ENCODE results near the gene DCTN3.

The DCTN3 gene

DNA sequence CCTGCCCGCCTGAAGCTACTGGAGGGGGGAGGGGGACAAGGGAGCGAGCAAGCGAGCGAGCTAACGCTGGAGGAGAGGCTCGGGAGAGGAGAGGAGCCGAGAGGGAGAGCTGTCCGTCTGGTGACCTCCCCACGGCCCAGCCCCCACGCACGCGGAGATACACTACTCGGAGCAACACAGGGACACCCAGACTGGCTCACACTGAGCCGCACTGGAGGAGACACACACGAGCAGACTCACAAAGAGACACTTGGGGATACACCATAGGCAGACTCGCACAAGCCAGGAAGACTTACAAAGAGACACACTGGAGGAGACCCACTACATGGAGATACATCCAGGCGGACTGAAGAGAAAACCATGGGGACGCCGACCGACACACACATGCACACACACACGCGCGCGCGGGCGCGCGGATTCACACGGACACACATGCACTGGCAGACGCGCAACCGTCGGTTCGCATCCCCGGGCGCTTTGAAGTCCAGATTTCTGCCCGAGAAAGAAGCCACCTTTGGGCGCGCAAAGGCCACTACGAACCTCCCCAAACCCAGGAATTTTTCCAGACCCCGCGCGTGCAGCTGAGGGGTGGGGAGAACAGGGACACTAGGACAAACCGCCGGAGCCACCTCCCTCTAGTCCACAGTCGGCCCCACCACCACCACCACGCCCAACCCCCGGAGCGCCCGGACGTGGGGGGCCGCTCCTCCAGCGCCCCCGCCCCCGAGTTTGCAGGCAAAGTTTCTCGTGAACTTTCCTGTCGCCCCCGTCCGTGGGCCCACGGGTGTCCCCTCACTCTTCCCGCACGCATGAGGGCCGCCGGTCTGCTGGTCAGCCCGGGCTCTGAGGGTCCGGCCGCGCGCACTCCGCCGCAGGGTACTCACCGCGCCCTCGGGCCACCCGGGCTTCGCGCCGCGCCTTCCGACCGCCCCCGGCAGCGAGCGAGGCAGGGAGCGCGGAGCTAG is 31.3 kb downstream of the DCTN3 start:
- no peak for DNase-seq

GRCh38 chr9:34587271-34587670 is 33.0 kb downstream of the DCTN3 start:
- no peak for DNase-seq

DNA sequence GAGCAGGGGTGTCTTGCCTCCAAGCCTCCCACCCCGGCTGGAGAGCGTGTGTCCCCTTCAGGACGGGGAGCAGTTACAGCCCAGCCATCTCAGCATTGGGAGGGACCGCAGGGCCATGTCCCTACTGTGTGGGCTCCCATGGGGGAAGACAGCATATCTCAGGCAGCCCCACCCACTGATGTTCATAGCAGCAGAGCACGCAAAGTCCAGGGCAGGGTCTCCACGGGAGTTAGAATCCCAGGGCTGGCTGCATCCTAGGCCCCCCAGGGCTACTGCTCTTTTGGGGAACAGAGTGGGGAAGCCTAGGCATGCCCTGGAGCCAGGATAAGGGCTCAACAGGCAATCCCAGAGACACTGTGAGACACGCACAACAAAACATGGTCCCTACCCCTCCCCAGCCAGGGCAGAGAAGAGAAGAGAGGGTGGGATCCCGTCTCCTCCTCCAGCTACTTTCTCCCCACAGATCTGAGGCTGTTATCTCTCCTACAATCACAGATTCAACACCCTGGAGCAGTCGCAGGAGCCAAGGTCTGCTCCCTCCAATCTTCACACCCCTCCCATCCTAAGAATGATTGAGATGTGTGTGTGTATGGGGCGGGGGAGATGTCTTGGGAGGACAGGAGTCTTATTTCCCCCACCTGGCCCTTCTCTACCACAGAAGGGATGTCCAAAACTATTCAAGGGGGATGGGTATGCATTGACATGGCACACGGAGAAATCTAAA is 34.2 kb downstream of the DCTN3 start:
- DNase-seq: no peak

- DNase-seq: no peak
Observed at GRCh38 chr9:34584970-34585369, 35.3 kb downstream of the DCTN3 start.

- no peak for DNase-seq
Observed at GRCh38 chr9:34582787-34583186, 37.5 kb downstream of the DCTN3 start.

GRCh38 chr9:34581318-34581717 is 39.0 kb downstream of the DCTN3 start:
- no peak for DNase-seq

GRCh38 chr9:34580358-34580757 is 39.9 kb downstream of the DCTN3 start:
- no peak for DNase-seq

DNA sequence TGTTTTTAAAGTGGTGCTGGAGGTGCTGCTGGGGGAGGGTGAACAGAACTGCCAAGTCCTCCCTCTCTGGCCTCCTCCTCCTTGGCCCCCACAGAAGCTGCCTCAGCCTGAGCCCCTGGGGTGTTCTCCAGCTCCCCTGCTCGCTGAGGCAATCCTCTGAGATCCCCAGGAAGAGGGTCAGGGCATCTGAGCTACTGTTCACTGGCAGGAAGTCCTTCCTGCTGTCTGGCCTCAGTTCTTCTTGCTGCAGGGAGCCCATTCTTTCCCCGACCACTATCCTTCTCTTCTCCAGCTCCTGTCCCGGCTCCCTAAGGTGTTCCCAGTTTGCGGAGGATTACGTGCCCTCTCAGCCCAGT is 40.5 kb downstream of the DCTN3 start:
- DNase-seq: no peak

- DNase-seq: no peak
Observed at GRCh38 chr9:34579104-34579807, 41.0 kb downstream of the DCTN3 start.

GRCh38 chr9:34578241-34579103 is 41.8 kb downstream of the DCTN3 start:
- DNase-seq: no peak

DNA sequence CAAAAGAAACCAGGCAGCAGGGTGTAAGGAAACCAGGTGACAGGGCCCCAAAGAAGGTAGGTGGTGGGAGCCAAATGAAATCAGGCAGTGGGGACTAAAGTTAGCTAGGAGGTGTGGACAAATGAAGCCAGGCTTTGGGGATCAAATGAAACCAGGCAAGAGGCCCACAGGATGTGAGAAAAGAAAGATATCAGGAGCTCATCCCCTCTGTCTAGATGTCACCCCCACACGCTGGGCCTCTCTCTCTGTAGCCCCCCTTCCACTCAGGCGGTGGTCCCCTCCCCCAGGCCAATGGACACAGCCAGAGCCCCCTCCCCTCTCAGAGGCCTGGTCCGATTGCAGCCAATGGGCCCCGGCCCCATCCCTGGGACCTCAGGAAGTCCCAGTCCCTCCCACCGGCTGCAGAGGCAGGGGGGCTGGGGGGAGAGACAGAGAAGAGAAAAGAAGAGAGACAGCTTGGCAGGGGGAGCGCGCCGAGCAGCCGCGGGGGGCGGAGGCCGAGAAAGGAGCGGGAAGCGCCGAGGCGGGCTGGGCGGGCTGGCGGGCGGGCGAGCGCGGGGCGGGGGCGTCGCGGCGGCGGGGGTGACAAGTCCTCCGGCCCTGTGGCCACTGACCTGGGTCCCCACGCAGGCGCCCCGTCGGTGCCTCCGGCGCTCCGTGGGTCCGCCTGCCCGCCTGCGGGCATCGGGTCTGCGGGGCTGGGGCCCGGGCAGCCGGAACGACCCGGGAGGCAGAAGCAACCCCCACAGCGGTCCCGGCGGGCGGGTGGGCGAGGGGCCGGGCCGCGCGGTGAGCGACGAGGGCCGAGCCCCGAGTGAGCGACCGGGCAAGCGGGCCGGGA is 42.7 kb downstream of the DCTN3 start:
- no peak for DNase-seq

- DNase-seq: no peak
Observed at GRCh38 chr9:34576597-34577399, 43.5 kb downstream of the DCTN3 start.

GRCh38 chr9:34575862-34576596 is 44.3 kb downstream of the DCTN3 start:
- no peak for DNase-seq

GRCh38 chr9:34575241-34575640 is 45.1 kb downstream of the DCTN3 start:
- no peak for DNase-seq

GRCh38 chr9:34574571-34574970 is 45.7 kb downstream of the DCTN3 start:
- no peak for DNase-seq

GRCh38 chr9:34573599-34574325 is 46.5 kb downstream of the DCTN3 start:
- no peak for DNase-seq

DNA sequence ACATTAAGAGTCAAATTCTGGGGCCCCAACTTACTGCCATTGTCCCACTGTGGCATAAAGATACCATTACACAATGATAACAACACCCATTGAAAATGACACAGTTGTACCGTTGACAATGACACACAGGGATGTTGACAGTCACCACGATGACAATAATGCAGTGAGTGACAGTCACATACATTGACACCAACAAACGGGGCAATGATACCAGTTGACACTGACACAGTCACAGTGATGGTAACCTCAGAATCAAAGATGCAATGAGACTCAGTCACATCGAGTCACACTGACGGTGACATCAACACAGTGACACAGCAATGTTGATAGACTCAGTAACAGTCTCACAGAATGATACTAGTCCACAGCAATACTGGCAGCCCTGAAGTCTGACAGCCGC is 47.7 kb downstream of the DCTN3 start:
- no peak for DNase-seq

DNA sequence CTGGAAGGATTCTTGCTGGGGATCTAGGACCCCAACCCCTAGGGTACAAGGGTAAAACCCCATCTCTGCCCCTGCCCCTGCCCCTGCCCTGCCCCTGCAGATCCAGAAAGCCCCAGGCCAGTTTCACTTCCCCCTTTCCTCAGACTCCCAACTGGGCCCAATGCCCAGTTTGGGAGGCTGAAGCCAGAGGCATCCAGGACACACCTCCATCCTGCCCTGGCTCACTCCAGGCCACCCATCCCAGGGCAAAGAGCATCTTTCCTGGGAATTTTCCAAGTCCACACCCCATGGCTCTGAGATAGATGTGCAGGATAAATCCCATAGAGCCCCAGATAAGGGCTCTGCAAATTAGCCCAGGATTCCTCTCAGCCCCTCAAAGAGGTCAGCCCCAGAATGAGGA is 48.2 kb downstream of the DCTN3 start:
- no peak for DNase-seq

DNA sequence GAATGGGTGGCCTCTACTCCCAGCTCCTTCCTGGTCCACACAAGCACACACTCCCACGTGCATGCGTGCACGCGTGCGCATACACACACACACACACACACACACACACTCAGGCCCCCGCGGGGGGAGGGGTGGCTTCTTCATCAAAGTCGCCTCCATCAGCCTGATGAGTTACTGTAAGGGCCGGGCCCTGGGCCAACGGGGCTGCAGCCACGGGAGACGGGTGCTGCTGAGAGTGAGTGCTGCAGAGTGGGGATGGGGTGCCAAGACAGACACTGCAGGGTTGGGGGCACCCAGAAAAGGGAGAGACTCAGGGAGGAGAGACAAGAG is 48.8 kb downstream of the DCTN3 start:
- no peak for DNase-seq
